Omental fat pad (tissue), 4 donors: ENCODE data around the gene TARBP1. TPM values are rescaled to one million over a fixed set of nuclear protein-coding genes. Genes with fewer than 3 reads are reported as not detected.

Experiments
- ATAC-seq: fragments of 150-250 bp; one replicate; pipeline ENCODE4 v1.9.1; 2016; ENCODE audit warnings: mild to moderate bottlenecking, moderate library complexity; ENCODE audit not compliant: low FRiP score
- DNase-seq: peaks from one replicate; pipeline ENCODE4 v3.0.0-alpha.2; 2019; ENCODE audit warnings: low spot score
- CTCF ChIP-seq, 3 donors: fragments of 450-650 bp; IDR thresholded peaks; one replicate each; pipeline ENCODE4 v1.5.1; 2016 to 2017; ENCODE audit warnings: antibody characterized with exemption in 3 of 3, mild to moderate bottlenecking in 3 of 3, moderate library complexity in 2 of 3
- total RNA-seq, 4 donors: library from RNA; depleted of rRNA; stranded (reverse); fragments of >200 nt; gene quantifications; one replicate each; pipeline ENCODE4 v1.1.0, GENCODE V29; 2016

The TARBP1 gene
- total RNA-seq, 4 donors from 2014 or later, result 12.1 to 26.0 (median 13.6) TPM

- DNase-seq (no peak), ATAC-seq (no peak)
- TF ChIP-seq CTCF (IDR thresholded peaks at IDR 0.05), result no peak
These were observed 887 bp upstream of the TARBP1 start for GRCh38 chr1:234479866-234480265.

GRCh38 chr1:234479310-234479559, 256 bp upstream of the TARBP1 start:
- DNase-seq (no peak), ATAC-seq (no peak)
- TF ChIP-seq CTCF (IDR thresholded peaks at IDR 0.05), result no peak

GRCh38 chr1:234478152-234478480, 863 bp downstream of the TARBP1 start:
- no peak for TF ChIP-seq CTCF (IDR thresholded peaks at IDR 0.05)
- peak; percentile 80 for ATAC-seq
- no peak for DNase-seq

GRCh38 chr1:234477386-234478151, 1.4 kb downstream of the TARBP1 start:
- DNase-seq, result no peak
- no peak for TF ChIP-seq CTCF (IDR thresholded peaks at IDR 0.05)
- no peak for ATAC-seq

GRCh38 chr1:234476172-234476571, 2.8 kb downstream of the TARBP1 start:
- DNase-seq, result no peak
- no peak for ATAC-seq
- TF ChIP-seq CTCF (IDR thresholded peaks at IDR 0.05), result no peak

GRCh38 chr1:234475167-234475793, 3.7 kb downstream of the TARBP1 start:
- DNase-seq, result no peak
- TF ChIP-seq CTCF (IDR thresholded peaks at IDR 0.05), result no peak
- no peak for ATAC-seq

- no peak for DNase-seq
- ATAC-seq, result no peak
- TF ChIP-seq CTCF (IDR thresholded peaks at IDR 0.05), result no peak
These were observed 4.6 kb downstream of the TARBP1 start for GRCh38 chr1:234474375-234474774.
